GM19238 (cell line): Measurements from ENCODE around the gene PTPRD.

Source experiments
- DNase-seq: peaks from one replicate; pipeline ENCODE4 v3.0.0; 2011; ENCODE audit warnings: low spot score; ENCODE audit not compliant: insufficient read length

The PTPRD gene

DNA sequence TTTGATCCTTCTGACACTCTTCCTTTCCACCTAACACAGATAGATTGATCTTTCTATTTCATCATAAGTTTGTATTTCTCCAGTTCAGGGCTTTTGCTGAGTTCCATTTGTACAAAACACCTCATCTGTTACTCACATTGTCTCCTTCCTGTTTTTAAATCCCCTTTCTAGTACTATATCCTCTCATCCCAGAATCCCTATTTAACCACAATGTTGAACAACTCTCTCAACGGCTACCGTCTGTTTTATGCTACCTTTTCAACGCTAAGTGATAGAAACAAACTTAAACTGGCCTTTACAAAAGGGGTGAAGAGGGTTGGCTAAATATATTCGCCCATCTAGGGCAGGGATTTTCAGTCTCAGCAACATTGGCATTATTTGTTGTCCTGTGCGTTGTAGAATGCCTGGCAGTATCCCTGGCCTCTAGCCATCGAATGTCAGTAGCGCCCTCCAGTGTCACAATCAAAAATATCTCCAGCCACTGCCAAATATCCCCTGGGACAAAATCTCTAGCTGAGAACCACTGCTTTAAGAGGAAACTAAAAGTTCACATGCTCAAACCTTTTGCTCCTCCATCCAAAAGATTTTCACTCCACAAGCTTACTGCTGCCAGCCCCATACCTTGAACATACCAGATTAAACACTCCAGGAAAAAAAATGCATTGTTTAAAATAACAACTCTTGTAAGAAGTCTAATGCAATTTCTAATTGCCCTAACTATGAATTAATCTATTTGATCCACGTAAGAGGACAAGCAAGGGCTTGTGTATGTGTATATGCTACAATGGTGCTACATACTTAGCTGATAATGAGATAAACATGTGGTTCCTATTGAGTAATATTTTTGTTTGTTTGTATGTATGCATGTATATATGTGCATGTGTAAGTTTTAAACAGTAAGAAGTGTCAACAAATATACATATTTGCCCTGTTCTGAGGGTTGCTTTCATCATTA lies 344.0 kb downstream of the PTPRD start:
- DNase-seq: peak; percentile 1

DNA sequence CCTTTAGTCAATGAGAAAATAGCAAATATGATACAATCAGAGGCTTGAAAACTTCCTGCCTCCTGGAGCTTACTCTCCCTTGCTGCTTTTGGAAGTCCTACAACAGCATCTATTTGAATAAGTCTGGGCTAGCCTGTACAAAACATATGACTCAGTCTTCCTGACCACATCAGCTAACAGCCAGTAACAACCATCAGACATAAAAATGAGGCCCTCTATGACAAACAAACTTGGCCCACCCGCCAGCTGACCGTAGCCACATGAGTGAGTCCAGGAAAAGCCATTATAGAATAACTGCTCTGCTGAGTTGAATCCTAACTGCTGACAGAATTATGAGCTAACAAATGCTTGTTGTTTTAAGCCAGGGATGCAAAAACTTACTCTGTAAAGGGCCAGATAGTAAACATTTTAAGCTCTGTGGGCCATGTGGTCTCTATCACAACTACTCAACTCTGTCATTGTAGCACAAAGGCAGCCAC lies 347.6 kb downstream of the PTPRD start:
- DNase-seq: no peak

DNA sequence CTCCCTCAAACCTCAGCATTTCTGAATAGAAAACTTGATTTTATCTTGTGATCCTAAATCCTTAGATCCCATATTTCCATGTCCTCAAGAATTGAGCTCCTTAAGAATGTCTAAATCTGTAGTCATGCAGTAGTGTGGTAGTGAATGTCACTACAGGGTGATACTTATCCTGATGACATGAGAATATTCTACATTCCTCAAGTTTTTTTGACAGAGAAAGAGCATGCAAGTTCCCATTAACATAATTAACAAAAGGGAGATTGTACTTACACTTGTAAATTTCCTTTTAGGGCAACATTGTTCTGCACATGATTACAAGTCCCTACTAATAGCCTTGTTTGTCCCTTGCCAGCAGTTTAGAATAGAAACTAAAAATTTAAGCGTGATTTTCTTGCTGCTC lies 352.3 kb downstream of the PTPRD start:
- DNase-seq: no peak

DNA sequence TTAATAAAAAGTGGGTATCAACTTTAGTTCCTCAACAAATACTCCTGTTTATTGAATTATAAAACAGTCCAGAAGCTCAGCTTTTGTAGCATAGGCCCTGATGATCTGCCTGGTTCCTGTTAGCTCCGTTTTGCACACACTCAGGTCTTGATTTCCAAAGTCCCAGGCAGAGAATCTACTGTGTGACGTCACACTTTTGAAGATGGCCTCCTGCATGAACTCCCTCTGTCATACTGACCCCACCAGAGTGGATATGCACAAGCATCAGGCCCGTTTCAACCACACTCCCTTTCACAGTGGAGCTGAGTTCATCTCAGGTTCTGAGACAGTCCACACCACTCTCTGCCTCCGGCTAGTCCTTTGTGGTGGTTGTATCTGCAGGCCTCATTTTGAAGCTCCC lies 353.1 kb downstream of the PTPRD start:
- no peak for DNase-seq

DNA sequence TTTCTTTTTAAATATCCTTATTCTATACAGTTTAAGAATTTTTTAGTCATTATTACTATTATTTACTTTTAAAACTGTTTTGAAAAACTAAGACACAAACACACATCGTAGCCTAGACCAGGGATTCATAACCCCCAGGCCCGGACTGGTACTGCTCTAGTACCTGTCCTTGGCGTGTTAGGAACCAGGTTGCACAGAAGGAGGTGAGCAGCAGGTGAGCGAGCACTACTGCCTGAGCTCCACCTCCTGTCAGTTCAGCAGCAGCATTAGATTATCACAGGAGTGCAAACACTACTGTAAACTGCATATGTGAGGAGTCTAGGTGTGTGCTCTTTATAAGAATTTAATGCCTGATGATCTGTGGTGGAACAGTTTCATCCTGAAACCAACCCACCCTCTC lies 357.0 kb downstream of the PTPRD start:
- no peak for DNase-seq

DNA sequence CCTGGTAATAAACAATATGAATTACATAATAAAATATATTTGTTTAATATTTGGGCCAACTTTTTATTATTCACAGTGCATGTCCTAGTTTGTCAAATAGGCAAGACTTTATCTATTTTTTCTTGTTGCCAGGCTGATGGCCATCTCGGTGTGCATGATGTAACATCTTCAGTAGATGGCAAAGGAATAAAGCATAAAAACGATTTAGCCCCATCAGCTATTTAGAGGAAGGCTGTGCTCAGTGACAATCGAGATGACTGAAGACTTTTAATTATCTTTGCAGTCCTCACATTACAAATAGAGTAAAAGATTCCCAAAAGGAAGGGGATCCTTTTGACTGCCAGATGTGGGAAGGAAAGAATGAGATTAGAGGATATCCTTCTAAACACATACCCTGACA lies 358.5 kb downstream of the PTPRD start:
- DNase-seq: no peak

DNA sequence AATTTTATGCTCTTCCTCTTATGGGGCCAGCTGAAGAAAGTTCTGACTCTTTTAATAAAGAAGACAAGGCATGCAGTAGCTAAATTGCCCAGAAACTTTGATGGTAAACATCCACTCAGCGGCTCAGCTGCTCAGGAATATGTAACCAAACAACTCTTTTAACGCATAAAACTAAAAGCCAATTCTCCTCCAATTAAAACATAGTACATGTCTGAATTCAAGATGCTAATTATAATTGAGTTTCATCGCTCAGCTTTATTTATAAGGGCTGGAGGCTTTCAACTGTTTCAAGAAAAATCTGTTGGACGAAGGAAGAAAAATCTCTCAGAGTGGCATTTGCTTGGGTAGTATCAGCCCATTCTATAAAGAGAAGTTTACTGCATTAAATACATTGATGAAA lies 359.5 kb downstream of the PTPRD start:
- DNase-seq: no peak

DNA sequence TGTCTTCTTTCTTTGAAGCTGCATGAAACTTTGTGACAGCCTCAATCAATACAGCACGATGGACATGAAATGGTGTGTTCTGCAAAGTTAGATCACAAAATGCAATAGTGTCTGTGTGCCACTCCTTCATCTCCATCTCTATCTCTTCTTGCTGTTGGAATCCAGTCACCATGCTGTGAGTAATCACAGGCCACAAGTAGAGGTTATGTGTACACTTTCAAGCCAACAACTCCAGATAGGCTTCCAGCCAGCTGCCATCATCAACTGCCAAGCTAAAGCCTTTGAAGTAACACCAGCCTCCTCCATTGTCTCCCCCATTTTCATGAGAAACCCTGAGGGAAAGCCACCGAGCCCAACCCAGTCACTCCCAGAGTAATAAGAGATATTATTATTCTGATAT lies 360.6 kb downstream of the PTPRD start:
- no peak for DNase-seq

DNA sequence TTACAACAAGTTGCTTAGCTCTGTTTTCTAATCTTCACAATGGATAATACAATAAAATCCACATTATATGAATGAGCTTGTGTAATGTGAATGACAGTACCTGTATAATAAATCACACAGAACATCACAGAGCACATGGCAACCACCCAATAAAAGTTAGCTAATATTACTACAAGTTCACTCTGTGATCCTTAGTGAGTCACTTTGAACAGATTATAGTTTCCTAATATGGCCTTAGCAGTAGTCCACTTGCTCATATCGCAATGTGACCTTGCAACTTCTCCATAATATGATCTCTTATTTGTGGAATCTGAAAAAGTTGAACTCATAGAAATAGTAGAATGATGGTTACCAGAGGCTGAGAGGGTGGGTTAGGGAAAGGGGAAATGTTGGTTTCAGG lies 361.3 kb downstream of the PTPRD start:
- DNase-seq: no peak

DNA sequence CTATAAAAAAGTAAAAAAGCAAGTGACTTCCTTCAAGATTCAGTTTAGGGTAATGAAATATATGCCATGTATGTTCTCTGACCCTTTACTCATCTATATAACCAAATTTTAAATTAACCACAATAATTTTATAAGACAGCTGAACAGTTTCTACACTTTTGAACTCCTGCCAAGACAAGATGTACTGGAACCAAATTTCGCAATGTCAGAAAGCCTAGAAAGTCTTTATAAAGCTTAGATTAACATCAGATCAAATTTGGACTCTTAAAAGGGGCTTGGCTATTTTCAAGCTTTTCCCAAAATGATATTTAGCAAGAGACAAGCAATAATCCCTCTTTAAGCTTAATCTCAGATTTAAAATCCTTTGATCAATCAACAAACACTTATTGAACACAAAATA lies 362.6 kb downstream of the PTPRD start:
- no peak for DNase-seq

DNA sequence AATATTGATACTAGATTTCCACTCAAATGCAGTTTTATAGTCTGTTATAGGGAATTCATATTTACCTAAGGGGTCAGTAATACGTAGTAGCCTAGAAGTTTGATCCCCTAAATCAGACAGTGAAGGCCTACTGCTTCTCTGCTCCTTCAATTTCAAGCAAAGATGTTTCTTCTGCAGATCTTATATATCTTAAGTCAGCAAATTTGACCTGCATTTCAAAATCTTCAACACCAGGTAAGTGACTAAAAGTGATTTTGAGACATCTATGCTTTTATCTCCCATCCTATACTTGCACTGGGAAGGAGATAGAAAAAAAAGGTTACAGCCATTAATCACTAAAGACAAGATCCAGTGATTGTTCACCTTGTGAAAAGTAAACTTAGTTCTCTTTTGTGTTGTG lies 363.9 kb downstream of the PTPRD start:
- no peak for DNase-seq

DNA sequence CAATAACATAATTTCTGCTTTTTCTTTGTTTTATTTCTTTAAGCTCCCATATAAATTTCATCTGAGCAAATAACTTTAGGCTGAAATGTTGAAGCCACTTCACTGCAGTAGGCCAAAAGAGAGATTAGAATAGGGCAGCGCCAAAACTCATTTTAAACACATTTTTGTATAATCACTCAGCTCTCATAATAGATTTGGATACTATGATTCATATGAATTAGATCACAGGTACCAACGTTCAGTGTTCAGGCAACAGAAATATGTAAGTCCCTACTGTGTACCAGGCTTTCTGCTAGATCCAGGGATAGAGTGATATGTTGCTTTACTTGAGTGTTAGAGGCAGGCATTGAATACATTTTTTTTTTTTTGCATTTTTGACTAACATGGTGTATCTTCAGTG lies 370.5 kb downstream of the PTPRD start:
- DNase-seq: no peak

DNA sequence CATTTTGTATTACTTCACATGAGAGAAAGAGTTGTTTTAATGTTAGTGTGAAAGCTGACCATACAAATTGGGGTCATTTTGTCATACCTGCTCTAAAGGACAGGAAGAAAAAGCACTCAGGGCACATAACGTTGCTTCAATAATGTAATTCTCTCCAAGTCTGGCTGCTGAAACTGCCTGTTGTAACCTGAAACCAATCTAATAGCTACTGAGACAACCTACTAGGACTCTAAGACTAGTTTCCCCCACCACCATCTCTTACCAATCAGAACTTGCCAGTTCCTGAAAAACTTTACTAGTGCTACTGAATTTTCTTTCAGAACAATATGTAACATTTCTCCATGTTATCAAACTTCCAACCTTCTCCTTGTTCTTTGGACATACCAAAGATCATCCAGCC lies 374.7 kb downstream of the PTPRD start:
- no peak for DNase-seq

DNA sequence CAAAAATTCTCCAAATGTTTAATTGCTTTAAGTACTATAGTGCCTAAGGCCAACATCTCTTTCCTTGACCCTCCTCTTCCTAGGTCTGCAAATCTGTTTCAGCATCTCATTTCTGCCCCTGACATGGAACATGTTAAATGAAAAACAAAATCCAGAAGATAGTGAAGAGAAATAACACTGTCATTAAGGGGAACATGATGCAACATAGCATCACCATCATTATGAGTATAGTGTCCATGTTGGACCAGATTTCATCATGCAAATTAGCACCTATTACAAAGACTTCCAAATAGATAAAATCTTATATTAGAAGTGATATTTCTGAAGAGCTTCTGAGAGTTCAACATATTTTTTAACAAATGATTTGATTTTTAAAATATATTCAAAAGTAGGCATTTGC lies 375.2 kb downstream of the PTPRD start:
- no peak for DNase-seq

DNA sequence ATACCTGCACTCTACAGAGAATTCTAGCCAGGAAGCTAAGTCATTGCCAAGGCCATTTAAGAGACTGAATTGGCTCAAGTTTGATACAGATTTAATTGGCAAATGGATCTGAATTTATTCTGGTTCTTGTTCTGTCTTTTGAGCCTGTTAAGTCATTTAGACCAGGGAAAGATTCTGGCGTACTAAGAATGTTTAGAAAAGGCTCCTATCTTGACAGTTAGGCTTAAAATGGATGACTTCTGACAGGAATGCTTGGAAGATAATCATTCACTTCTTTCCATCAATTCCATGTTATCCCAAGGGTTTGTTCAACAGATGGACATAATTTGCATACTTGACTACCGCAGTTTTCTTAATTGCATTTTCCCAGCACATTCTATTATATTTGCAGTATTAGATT lies 376.6 kb downstream of the PTPRD start:
- DNase-seq: no peak

DNA sequence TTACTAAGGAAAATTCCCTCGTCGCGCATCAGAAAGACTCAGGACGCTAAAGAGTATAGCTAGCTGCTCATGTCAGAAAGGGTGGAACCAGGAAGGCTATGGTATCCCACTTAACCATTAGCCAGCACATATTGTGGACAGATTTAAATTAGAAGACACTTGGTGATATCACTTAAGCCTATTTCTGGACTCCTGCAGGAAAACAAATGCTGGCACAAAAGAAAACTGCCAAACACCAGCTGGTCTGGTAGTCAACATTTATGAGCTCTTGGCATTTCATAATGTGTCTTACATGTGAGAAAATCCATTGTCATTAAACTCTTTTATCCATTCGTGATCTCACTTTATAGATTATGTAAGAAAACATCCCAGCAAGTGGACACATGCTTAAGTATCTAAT lies 377.4 kb downstream of the PTPRD start:
- DNase-seq: no peak

DNA sequence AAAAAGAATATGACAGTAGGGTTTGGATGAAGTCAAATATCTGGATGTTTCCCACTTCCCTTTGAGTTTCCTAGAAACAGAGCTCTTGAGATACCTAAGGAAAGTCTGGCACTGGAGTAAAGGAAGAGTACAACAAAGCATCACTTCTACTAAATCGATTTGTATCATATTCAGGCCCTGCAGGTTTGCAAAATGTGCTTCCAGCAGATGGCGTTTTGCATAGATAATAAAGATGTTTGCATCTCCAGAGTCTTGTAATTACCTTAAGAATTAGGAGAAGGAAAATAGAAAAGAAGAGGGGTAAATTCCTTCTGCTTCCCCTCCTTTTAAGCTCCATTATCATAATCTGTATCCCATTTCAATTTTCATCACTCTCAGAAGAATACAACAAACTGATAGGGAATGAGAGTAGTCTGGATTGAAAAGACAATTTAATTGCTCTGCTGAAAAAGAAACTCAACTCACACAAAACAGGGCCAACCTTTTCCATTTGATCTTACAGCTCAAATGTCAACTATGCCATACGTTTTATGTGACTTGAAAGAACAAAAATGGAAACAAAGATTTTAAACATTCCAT lies 380.4 kb downstream of the PTPRD start:
- no peak for DNase-seq

DNA sequence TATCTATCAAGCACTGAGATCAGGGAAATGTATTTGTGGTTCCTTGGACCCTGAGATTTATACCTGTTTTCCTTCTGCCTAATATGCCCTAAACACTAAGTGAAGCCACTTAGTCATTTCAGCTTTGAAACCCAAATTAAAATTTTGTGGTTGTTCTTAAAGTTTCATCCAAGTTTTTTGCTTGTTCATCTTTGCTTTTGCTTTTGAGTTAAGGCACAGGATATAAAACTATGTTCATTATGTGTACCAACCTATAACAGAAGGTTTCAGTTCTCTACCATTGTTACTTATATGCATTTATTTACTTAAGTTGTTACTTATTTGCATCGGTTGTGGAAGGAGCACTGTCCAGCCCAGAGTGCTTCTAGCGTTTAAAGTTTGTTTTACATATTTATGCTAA lies 382.3 kb downstream of the PTPRD start:
- DNase-seq: no peak

DNA sequence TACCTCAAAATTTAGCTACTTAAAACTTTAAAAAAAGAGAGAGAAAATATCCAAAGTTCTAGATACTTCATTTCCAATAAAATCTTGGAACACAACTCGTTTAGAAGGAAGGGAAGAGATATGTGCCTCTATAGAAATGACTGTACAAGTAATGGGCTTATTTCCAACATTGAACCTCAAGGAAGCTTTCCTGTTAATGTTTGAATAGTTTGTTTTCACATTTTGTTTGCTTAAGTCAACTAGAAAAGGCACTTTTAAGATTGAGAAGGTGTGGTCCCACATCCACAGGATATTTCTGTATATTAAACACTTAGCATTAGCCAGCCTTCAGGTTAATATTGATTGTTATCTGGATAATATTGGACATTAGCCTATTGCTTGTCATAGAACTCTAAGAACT lies 384.7 kb downstream of the PTPRD start:
- DNase-seq: no peak

DNA sequence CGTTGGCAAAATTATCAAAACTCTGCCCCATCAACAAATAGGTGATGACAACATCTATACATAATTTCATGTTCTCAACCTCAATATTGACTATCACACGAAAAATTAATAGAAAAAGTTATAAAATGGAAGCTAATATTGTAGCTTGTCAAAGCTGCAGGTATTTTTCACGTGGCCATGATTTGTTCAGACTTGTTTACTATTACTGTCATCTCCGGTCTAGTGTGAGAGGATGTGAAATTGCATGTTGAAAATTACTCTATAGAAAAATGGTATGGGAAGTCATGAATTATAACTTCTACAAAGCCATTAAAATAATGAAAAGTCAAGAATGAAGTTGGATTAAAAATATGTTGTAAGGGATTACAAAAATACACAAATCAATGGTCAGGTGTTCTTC lies 385.8 kb downstream of the PTPRD start:
- DNase-seq: no peak

DNA sequence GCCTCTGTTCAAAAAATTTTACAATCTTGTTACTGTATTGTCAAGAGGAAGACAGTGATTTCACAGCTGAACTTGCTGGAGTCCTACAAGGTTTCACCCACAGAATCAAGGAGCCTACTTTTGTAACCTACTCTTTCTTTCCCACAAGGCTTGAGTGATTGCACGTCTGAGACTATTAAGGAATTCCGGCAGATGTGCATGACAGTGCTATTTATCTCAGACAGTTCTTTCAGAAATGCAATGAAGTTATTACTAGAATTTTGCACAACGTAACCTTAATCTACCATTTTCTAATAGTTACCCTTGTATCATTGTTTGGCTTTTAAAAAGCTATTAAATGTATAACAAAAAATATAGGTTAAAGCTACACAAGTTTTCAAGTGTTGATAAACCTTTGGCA lies 400.1 kb downstream of the PTPRD start:
- no peak for DNase-seq

DNA sequence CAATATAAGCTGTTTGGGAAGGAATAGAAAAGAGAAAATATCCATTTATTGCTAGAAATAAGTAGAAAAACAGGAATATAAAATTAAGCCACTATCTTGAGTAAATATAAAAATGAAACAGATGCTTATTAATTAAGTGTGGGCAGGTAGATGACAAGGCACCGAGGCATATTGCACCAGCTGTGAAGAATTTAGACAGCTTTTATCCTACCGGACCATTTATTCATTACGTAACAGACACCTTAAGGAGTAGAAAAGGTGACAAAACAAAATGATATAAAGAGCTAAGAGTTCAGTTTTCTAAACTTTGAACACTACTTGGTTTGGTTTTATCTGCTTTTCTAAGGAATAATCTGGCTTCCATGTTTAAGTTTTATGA lies 404.1 kb downstream of the PTPRD start:
- DNase-seq: no peak

DNA sequence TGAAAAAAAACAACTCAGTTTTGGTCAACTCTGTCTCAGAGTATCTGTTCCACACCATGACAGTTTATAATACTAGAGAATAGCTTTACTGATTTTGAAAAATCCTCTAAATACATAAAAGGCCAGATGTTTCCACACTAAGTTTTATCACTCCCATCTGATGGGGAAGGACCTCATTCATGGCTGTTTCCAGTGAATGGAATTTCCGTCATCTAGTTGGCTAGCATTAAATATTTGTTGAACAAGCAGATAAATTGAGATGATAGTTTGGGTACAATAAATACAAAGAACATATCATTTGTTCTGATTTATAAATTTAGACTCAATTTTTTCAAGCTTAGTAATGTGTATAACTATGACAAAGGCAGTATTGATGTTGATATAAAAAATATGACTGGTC lies 408.5 kb downstream of the PTPRD start:
- DNase-seq: no peak
